Astrocyte (in vitro differentiated cells and primary cell): ENCODE results near the gene SCAI.

Experiments used
- EZH2 ChIP-seq: IDR thresholded peaks from 2 replicates; pipeline ENCODE4 v1.6.1; 2012; ENCODE audit warnings: mild to moderate bottlenecking, low read length, inconsistent platforms; ENCODE audit not compliant: insufficient read depth
- TF ChIP-seq, protein P1 (sequence below): IDR thresholded peaks from 2 replicates; pipeline ENCODE4 v1.5.1; 2011; ENCODE audit warnings: low read depth, mild to moderate bottlenecking, inconsistent platforms, low read length, moderate library complexity; ENCODE audit not compliant: insufficient read depth

DNA sequence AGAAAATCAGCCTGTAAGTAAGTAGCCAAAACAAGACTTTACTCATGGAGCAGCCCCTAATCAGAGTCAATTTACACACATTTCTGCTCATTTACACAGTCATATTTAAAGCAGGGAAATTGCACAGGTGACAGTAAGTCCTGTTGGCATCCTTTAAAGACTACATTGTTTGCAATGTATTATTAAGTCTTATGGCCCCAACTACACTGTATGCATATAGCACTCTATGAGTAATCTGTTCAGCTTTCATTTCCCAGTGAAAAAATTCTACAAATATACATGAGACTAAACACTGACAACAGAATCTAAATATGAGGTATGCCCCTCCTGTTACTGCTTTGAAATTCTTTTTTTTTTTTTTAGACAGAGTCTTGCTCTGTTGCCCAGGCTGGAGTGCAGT, 26.6 kb upstream of the SCAI start:
- TF ChIP-seq, protein P1, sequence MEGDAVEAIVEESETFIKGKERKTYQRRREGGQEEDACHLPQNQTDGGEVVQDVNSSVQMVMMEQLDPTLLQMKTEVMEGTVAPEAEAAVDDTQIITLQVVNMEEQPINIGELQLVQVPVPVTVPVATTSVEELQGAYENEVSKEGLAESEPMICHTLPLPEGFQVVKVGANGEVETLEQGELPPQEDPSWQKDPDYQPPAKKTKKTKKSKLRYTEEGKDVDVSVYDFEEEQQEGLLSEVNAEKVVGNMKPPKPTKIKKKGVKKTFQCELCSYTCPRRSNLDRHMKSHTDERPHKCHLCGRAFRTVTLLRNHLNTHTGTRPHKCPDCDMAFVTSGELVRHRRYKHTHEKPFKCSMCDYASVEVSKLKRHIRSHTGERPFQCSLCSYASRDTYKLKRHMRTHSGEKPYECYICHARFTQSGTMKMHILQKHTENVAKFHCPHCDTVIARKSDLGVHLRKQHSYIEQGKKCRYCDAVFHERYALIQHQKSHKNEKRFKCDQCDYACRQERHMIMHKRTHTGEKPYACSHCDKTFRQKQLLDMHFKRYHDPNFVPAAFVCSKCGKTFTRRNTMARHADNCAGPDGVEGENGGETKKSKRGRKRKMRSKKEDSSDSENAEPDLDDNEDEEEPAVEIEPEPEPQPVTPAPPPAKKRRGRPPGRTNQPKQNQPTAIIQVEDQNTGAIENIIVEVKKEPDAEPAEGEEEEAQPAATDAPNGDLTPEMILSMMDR, result no peak
- no peak for TF ChIP-seq EZH2
